Cerebellar cortex (tissue), 1 donor: Measurements from ENCODE around the gene SLC16A3.
"Not testable (repeated sequence)": the region's sequence is repeated elsewhere in the genome, so short reads cannot be mapped to it uniquely, and the experiment has no call there.

Experiments
- DNase-seq: peaks from one replicate; pipeline ENCODE4 v3.0.0-alpha.2; 2015; ENCODE audit warnings: low spot score

SLC16A3 gene

GRCh38 chr17:82228842-82229697 lies at the start of gene SLC16A3:
Gene SLC16A3 (plus strand): TSS chr17:82229042. CDS start chr17:82236009, 6,967 bp downstream.
- DNase-seq: no peak

GRCh38 chr17:82179412-82179811 lies 49.4 kb upstream of the SLC16A3 start:
- DNase-seq: no peak

GRCh38 chr17:82179946-82180475 lies 48.8 kb upstream of the SLC16A3 start:
- DNase-seq: no peak

GRCh38 chr17:82180776-82181528 lies 47.9 kb upstream of the SLC16A3 start:
- no peak for DNase-seq

- no peak for DNase-seq
These were observed 44.1 kb upstream of the SLC16A3 start for GRCh38 chr17:82184761-82185160.

- no peak for DNase-seq
These were observed 42.6 kb upstream of the SLC16A3 start for GRCh38 chr17:82186221-82186620.

GRCh38 chr17:82187500-82187899 lies 41.3 kb upstream of the SLC16A3 start:
- DNase-seq: no peak

GRCh38 chr17:82188001-82188961 lies 40.6 kb upstream of the SLC16A3 start:
- DNase-seq: no peak

- DNase-seq: not testable (repeated sequence)
These were observed 35.8 kb upstream of the SLC16A3 start for GRCh38 chr17:82193050-82193449.

GRCh38 chr17:82193520-82194220 lies 35.2 kb upstream of the SLC16A3 start:
- no peak for DNase-seq

- no peak for DNase-seq
These were observed 34.1 kb upstream of the SLC16A3 start for GRCh38 chr17:82194765-82195164.

GRCh38 chr17:82195675-82196672 lies 32.9 kb upstream of the SLC16A3 start:
- no peak for DNase-seq

- DNase-seq: no peak
These were observed 30.8 kb upstream of the SLC16A3 start for GRCh38 chr17:82198092-82198491.

GRCh38 chr17:82199496-82199895 lies 29.3 kb upstream of the SLC16A3 start:
- no peak for DNase-seq

GRCh38 chr17:82200135-82200534 lies 28.7 kb upstream of the SLC16A3 start:
- no peak for DNase-seq

GRCh38 chr17:82200743-82201497 lies 27.9 kb upstream of the SLC16A3 start:
- no peak for DNase-seq

GRCh38 chr17:82201498-82201910 lies 27.3 kb upstream of the SLC16A3 start:
- no peak for DNase-seq

GRCh38 chr17:82202981-82203380 lies 25.9 kb upstream of the SLC16A3 start:
- DNase-seq: no peak

GRCh38 chr17:82203920-82204319 lies 24.9 kb upstream of the SLC16A3 start:
- no peak for DNase-seq
